HFFc6 (cell line): ENCODE data around the gene C11orf65. TPM values are rescaled to one million over a fixed set of nuclear protein-coding genes. Genes with fewer than 3 reads are reported as not detected.
A peak's percentile ranks its signal among the peaks of the same experiment; 100 is the strongest.

Experiments
- DNase-seq: peaks from one replicate; pipeline ENCODE4 v3.0.0-alpha.2; 2018
- H3K27ac Mint-ChIP-seq: 2 replicates; pipeline ENCODE4 v1.8.0; 2020; ENCODE audit warnings: mild to moderate bottlenecking, mixed read lengths
- H3K27me3 Mint-ChIP-seq: 2 replicates; pipeline ENCODE4 v1.8.0; 2021; ENCODE audit warnings: mild to moderate bottlenecking, moderate library complexity, mixed read lengths; ENCODE audit not compliant: insufficient read depth
- H3K36me3 Mint-ChIP-seq: 2 replicates; pipeline ENCODE4 v1.8.0; 2021; ENCODE audit warnings: low read depth, mixed read lengths
- H3K4me1 Mint-ChIP-seq: 2 replicates; pipeline ENCODE4 v1.8.0; 2020; ENCODE audit warnings: low read depth, mixed read lengths
- H3K4me3 Mint-ChIP-seq: 2 replicates; pipeline ENCODE4 v1.8.0; 2020; ENCODE audit warnings: mild to moderate bottlenecking, moderate library complexity, mixed read lengths
- H3K9me3 Mint-ChIP-seq: 2 replicates; pipeline ENCODE4 v1.8.0; 2020; ENCODE audit warnings: mild to moderate bottlenecking, mixed read lengths
- total RNA-seq, 6 experiments: library from RNA; stranded (reverse); fragmentation: NEBNext Ultra II Directional; extraction: Animal tissue kit (Norgen Biotek cat#: 25700); gene quantifications; 2 replicates in 1 of 6; 3 replicates in 5 of 6; pipeline ENCODE4 v1.2.3, GENCODE V29; 2021
- TF ChIP-seq, protein P1 (sequence below): fragments of 200-600 bp; sonication (generic); IDR thresholded peaks from 2 replicates; pipeline ENCODE4 v1.5.0; 2021; ENCODE audit warnings: antibody characterized with exemption, mild to moderate bottlenecking

Gene C11orf65
- total RNA-seq, 6 experiments from 2014 or later: 0.47 to 0.69 (median 0.51) TPM; not detected in 1

DNA sequence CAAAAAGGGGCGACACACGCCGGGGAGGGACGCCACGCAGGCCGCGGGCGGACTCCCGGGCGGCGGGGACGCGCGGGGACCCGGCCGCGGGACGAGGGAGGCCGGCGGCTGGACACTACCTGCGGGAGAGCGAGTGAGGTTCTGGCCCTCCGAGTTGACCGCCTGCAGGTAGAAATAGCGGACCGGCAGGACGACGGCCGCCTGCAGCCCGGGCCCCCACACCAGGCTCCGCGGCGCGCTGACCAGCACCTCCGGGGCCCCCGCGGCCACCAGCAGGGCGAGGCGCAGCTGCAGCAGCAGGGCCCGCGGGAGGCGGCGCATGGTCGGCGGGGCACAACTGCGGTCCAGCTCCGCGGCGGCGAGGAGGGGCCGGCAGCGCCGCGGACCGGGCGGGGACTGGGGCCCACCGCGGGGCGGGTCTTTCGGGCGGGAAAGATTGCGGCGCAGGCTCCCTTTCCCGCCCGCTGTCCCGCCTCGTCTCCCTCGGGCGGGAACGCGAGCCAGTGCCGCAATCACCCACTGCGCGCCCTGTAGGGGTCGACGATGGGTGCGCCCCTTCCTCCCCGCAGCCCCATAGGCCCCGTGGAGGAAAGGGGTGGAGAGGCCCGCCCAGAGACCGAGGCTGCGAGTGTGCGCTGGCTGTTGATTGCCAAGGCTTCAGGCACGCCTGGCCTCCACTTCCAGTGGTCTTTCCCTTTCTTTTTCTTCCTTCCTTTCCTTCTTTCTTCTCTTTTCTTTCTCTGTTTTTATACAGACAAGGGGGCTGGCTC, 30.9 kb upstream of the C11orf65 start, which contains the start of gene POGLUT3:
Gene POGLUT3 (minus strand): TSS at position 339 of the 770 bp plus-strand sequence. CDS start 18 bp downstream, at position 321.
- TF ChIP-seq, protein P1, sequence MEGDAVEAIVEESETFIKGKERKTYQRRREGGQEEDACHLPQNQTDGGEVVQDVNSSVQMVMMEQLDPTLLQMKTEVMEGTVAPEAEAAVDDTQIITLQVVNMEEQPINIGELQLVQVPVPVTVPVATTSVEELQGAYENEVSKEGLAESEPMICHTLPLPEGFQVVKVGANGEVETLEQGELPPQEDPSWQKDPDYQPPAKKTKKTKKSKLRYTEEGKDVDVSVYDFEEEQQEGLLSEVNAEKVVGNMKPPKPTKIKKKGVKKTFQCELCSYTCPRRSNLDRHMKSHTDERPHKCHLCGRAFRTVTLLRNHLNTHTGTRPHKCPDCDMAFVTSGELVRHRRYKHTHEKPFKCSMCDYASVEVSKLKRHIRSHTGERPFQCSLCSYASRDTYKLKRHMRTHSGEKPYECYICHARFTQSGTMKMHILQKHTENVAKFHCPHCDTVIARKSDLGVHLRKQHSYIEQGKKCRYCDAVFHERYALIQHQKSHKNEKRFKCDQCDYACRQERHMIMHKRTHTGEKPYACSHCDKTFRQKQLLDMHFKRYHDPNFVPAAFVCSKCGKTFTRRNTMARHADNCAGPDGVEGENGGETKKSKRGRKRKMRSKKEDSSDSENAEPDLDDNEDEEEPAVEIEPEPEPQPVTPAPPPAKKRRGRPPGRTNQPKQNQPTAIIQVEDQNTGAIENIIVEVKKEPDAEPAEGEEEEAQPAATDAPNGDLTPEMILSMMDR: no peak; the same call in 1 of the 2 replicates
- peak; percentile 23 for DNase-seq
- peak within 1 kb of the TSS; percentile 100 for H3K27ac Mint-ChIP-seq
- peaks cover 7% of the 10 kb centered on the region; the same call in 1 of the 2 replicates for H3K36me3 Mint-ChIP-seq
- H3K4me3 Mint-ChIP-seq: peak within 1 kb of the TSS; percentile 97
- peaks cover 46% of the 10 kb centered on the region for H3K4me1 Mint-ChIP-seq
- no peaks in the 10 kb centered on the region for H3K9me3 Mint-ChIP-seq
- H3K27me3 Mint-ChIP-seq: peaks cover 2% of the 10 kb centered on the region

- H3K4me1 Mint-ChIP-seq: peaks cover 46% of the 10 kb centered on the region
- H3K27ac Mint-ChIP-seq: peak overlapping the region; percentile 100
- peak; percentile 98 for DNase-seq
- TF ChIP-seq, protein P1: no peak
- peaks cover 7% of the 10 kb centered on the region; the same call in 1 of the 2 replicates for H3K36me3 Mint-ChIP-seq
- peaks cover 2% of the 10 kb centered on the region for H3K27me3 Mint-ChIP-seq
- no peaks in the 10 kb centered on the region for H3K9me3 Mint-ChIP-seq
- peak overlapping the region; percentile 97 for H3K4me3 Mint-ChIP-seq
Measured at GRCh38 chr11:108497317-108498045, 30.2 kb upstream of the C11orf65 start.

GRCh38 chr11:108496643-108497256, 29.4 kb upstream of the C11orf65 start:
- H3K4me1 Mint-ChIP-seq: peaks cover 43% of the 10 kb centered on the region
- peaks cover 2% of the 10 kb centered on the region for H3K27me3 Mint-ChIP-seq
- peaks cover 7% of the 10 kb centered on the region; the same call in 1 of the 2 replicates for H3K36me3 Mint-ChIP-seq
- DNase-seq: no peak
- H3K27ac Mint-ChIP-seq: peak overlapping the region; percentile 100
- TF ChIP-seq, protein P1: no peak
- peak overlapping the region; percentile 97 for H3K4me3 Mint-ChIP-seq
- H3K9me3 Mint-ChIP-seq: no peaks in the 10 kb centered on the region

GRCh38 chr11:108495326-108495725, 28.0 kb upstream of the C11orf65 start:
- Mint-ChIP-seq H3K9me3 (no peaks in the 10 kb centered on the region), H3K36me3 (peaks cover 7% of the 10 kb centered on the region; the same call in 1 of the 2 replicates), H3K4me1 (peaks cover 31% of the 10 kb centered on the region), H3K27me3 (peaks cover 2% of the 10 kb centered on the region), H3K27ac (no peak overlapping the region), H3K4me3 (no peak overlapping the region)
- TF ChIP-seq, protein P1: no peak
- no peak for DNase-seq

GRCh38 chr11:108494182-108494581, 26.9 kb upstream of the C11orf65 start:
- Mint-ChIP-seq H3K36me3 (peaks cover 11% of the 10 kb centered on the region; the same call in 1 of the 2 replicates), H3K27ac (no peak overlapping the region), H3K4me3 (no peak overlapping the region), H3K27me3 (peaks cover 2% of the 10 kb centered on the region), H3K9me3 (no peaks in the 10 kb centered on the region), H3K4me1 (peaks cover 27% of the 10 kb centered on the region)
- TF ChIP-seq, protein P1: no peak
- no peak for DNase-seq
